HUES48 (cell line): Measurements from ENCODE around the gene FAM20B.

Experiments
- H3K27ac ChIP-seq: one replicate; pipeline ENCODE4 v1.7.0; 2013; ENCODE audit warnings: low read depth, low read length, inconsistent platforms
- H3K27me3 ChIP-seq: 2 replicates; pipeline ENCODE4 v1.6.1; 2013; ENCODE audit warnings: mild to moderate bottlenecking, low read length; ENCODE audit not compliant: control insufficient read depth, insufficient read depth
- H3K36me3 ChIP-seq: 2 replicates; pipeline ENCODE4 v1.6.1; 2013; ENCODE audit warnings: low read length; ENCODE audit not compliant: control insufficient read depth, insufficient read depth
- H3K4me1 ChIP-seq: 2 replicates; pipeline ENCODE4 v1.6.1; 2013; ENCODE audit warnings: mild to moderate bottlenecking, low read length; ENCODE audit not compliant: control insufficient read depth, insufficient read depth
- H3K4me3 ChIP-seq: 2 replicates; pipeline ENCODE4 v1.5.1; 2013; ENCODE audit warnings: mild to moderate bottlenecking, low read depth, low read length
- H3K9ac ChIP-seq: 2 replicates; pipeline ENCODE4 v1.6.1; 2013; ENCODE audit warnings: mild to moderate bottlenecking, low read depth, low read length, moderate library complexity
- H3K9me3 ChIP-seq: 2 replicates; pipeline ENCODE4 v1.6.1; 2013; ENCODE audit warnings: low read length; ENCODE audit not compliant: control insufficient read depth, insufficient read depth

The FAM20B gene

DNA sequence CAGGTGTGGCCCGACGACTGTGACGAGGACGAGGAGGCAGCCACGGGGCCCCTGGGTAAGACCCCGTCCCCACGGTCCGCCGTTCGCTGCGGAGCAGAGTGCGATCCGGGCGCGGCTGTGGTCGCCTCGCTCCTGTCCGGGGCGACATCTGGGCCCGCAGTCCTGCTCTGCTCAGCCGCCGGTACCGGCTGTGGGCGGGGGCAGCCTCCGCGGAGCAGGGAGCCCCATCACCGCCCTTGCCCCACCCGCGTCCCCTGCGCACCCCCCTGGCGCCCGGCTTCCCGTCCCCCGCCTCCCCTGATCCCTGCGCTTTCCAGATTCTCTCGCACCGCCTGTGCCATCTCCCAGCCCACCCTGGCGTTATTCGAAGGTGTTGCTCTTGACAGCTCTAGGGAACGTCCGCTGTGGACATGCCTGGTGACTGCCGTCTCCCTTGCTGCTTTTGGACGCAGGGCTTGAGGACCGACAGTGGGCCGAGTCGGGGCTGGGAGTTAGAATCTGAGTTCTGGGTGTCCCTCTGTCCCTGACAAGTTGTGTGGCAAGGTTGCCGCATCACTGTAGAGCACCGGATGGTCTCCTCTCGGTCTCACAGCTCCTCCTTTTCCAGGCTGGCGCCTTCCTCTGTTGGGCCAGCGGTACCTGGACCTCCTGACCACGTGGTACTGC is 56.8 kb downstream of the FAM20B start:
- peak overlapping the region; percentile 89 for H3K4me3 ChIP-seq
- no peaks in the 10 kb centered on the region for H3K9me3 ChIP-seq
- H3K4me1 ChIP-seq, result peaks cover 27% of the 10 kb centered on the region
- peak overlapping the region; percentile 74 for H3K27ac ChIP-seq
- peaks cover 3% of the 10 kb centered on the region; the same call in 1 of the 2 replicates for H3K27me3 ChIP-seq
- H3K36me3 ChIP-seq, result no peaks in the 10 kb centered on the region; the same call in 1 of the 2 replicates
- H3K9ac ChIP-seq, result peak overlapping the region; percentile 81

DNA sequence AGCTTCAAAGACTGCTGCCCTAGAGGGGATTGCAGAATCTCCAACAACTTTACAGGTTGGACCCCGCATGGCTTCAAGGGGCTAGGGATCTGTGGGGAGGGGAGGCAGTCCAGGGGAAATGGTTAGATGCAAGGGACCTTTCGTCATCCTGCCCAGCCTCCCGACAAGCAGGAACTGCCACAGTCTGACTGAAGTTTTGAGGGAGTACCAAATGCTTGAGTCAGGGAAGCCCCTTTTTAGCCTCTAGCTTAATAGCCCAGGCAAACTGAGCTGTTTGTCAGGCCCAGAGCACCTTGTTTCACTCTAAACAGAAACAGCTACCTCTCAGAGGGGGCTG is 57.3 kb downstream of the FAM20B start:
- Histone ChIP-seq H3K27ac (no peak overlapping the region), H3K9me3 (no peaks in the 10 kb centered on the region), H3K27me3 (peaks cover 3% of the 10 kb centered on the region; the same call in 1 of the 2 replicates), H3K4me3 (peak overlapping the region; percentile 89), H3K36me3 (no peaks in the 10 kb centered on the region; the same call in 1 of the 2 replicates), H3K9ac (0 out of 2 replicates have a peak overlapping the region, but pooled peaks have one; percentile 3), H3K4me1 (peaks cover 29% of the 10 kb centered on the region)

DNA sequence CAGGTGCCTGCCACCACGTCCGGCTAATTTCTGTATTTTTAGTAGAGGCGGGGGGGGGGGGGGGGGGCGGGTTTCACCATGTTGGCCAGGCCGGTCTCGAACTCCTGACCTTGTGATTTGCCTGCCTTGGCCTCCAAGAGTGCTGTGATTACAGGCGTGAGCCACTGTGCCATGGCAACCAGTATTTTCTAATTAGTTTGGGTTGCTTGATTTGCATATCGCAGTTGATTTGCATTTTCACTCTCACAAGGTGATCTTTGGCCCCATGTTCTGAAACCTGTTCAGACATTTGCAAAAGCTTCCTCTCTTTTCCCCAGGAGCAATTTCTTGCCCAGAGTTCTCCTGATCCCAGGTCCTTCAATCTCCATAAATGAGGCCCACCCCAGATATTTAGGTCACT is 57.8 kb downstream of the FAM20B start:
- H3K9ac ChIP-seq, result no peak overlapping the region
- H3K27me3 ChIP-seq, result peaks cover 3% of the 10 kb centered on the region; the same call in 1 of the 2 replicates
- no peaks in the 10 kb centered on the region; the same call in 1 of the 2 replicates for H3K36me3 ChIP-seq
- peaks cover 32% of the 10 kb centered on the region for H3K4me1 ChIP-seq
- H3K9me3 ChIP-seq, result no peaks in the 10 kb centered on the region
- no peak overlapping the region for H3K27ac ChIP-seq
- H3K4me3 ChIP-seq, result no peak overlapping the region

DNA sequence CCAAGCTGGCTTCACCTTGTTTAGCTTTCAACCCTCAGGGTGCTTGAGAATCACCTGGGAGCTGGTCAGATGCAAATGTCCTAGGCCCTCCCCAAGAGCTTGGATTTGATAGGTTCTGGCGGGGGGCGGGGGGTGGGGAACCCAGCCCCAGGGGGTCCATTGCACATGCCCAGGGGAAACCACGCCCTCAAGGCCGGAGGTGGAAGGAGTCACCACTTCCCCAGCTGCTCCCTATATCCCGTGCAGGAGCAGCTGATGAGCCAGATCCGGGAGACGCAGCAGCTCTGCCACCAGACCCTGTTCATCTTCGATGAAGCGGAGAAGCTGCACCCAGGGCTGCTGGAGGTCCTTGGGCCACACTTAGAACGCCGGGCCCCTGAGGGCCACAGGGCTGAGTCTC is 62.0 kb downstream of the FAM20B start:
- 0 out of 2 replicates have a peak, but pooled peaks cover 3% of the 10 kb centered on the region for H3K27me3 ChIP-seq
- no peaks in the 10 kb centered on the region for H3K9me3 ChIP-seq
- peak overlapping the region; percentile 81 for H3K27ac ChIP-seq
- H3K4me1 ChIP-seq, result peaks cover 28% of the 10 kb centered on the region
- peak overlapping the region; percentile 42; the same call in 1 of the 2 replicates for H3K9ac ChIP-seq
- H3K4me3 ChIP-seq, result peak overlapping the region; percentile 50
- H3K36me3 ChIP-seq, result peaks cover 21% of the 10 kb centered on the region

DNA sequence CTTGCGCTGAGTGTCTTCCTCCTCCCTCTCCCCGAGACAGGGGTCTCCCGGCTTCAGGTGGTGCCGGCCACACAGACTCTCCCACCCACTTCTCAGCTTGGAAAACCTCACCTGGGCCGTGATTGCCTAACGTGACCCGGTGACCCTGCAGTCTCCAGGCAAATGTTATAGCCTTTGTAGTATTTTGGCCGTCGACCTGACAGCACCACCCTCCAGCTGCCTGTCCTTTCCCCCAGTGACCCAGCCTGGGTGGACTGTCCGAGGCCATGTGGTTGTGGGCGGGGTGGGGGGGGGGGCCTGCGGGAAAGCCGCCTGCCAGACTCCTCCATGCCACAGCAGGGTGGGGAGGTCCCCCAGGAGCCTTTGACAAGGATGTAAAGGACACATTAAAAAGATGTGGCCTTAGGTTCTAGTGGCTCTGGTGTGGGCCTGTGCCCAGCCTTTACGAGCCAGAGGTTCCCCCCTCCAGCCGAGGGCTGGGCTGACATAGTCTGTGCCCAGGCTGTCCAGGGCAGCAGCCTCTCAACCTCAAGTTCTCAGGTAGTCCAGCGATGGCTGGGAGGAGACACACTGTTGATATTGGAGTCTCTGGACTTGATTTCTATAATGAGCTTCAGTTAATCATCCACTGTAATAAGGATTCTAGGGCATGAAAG is 64.3 kb downstream of the FAM20B start:
- Histone ChIP-seq H3K27me3 (no peaks in the 10 kb centered on the region), H3K36me3 (peaks cover 43% of the 10 kb centered on the region), H3K9ac (no peak overlapping the region), H3K4me3 (no peak overlapping the region), H3K27ac (no peak overlapping the region), H3K4me1 (peaks cover 19% of the 10 kb centered on the region), H3K9me3 (no peaks in the 10 kb centered on the region)

DNA sequence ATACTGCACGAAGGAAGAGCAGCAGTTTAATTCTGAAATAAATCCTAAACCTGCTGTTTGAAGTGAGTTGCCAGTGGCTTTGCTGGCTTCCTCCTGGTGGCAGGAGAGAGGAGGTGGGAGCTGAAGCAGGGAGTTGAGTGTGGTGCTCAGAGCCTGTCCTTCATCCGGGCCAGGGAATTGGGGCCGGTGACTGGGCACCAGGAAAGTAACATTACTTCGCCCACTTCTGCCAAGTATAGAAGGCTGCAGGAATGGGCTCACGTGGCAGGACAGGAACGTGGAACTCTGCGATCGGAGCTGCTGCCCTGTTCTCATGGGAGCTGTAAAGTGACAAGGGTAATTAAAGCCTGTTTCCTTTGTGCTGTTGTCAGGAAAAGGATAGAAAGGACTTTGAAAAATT is 64.8 kb downstream of the FAM20B start:
- Histone ChIP-seq H3K9me3 (no peaks in the 10 kb centered on the region), H3K27me3 (no peaks in the 10 kb centered on the region), H3K4me1 (peaks cover 19% of the 10 kb centered on the region), H3K4me3 (no peak overlapping the region), H3K9ac (no peak overlapping the region), H3K27ac (no peak overlapping the region), H3K36me3 (peaks cover 49% of the 10 kb centered on the region)

DNA sequence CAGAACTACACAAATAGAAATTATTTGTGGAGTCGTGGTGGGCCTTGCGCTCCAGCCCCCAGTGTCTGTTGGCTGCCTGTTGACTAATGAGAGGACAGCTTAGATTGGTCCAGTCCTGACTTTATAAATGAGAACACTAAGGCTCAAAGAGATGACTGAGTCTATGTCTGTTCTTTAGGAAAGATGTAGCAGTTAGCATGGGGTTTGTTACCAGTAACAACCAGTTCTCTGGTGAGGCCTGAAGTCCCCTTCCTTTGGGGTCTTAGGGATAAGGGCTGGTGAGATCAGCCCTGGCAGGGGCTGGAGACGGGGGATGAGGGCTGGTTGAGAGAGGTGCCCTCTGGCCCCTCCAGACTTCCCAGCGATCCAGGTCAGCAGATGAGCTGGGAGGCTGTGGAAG is 65.2 kb downstream of the FAM20B start:
- Histone ChIP-seq H3K27ac (no peak overlapping the region), H3K4me1 (peaks cover 19% of the 10 kb centered on the region), H3K9me3 (no peaks in the 10 kb centered on the region), H3K27me3 (no peaks in the 10 kb centered on the region), H3K4me3 (no peak overlapping the region), H3K9ac (no peak overlapping the region), H3K36me3 (peaks cover 53% of the 10 kb centered on the region)

DNA sequence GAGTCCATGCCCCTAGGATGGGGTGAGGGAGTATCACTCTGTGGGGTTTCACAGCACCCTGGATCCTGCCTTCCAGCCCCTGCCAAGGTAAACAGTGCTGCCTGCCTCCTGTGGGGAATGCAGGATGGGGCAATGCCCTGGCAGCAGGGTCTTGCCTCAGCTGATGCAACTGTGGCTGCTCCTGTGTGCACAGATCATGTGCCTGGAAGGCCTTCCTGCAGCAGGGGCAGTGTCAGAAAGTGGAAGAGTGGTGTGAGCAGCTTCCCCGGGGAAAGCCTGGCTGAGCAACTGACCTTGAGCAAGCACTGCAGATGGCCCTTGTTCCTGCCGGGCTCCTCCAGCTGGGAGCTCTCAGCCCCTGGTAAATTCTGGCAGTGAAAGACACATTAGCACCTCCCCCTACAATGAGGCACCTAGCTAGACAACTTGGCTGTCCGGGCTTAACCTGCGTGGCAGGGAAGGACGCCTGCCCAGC is 66.0 kb downstream of the FAM20B start:
- Histone ChIP-seq H3K4me3 (no peak overlapping the region), H3K36me3 (peaks cover 59% of the 10 kb centered on the region), H3K9ac (no peak overlapping the region)

DNA sequence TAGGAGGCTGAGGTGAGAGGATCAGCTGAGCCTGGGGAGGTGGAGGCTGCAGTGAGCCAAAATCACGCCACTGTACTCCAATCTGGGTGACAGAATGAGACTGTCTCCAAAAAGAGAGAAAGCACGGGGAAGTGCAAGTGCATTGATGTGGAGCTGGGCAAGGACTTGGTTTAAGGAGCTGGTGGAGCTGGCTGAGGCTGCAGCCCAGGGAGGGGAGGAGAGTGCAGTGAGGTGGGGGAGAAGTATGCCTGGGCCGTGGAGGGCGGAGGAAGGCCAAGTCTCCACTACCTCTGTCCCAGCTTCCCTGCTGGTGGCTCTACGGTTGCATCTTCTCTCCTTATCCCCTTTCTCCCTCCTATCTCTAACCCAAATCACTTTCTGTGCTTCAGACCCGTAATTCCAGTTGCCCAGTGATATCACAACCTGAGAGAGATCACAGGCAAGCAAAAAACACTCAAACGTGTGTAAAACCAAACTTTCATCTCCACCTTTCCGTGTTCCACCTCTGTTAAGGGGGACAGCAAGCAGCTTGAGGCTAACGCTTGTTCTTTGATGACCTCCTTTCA is 67.3 kb downstream of the FAM20B start:
- peaks cover 65% of the 10 kb centered on the region for H3K36me3 ChIP-seq

More for the DNA sequence above, 66.0 kb downstream of the FAM20B start:
- H3K9me3 ChIP-seq, result no peaks in the 10 kb centered on the region
- H3K27me3 ChIP-seq, result no peaks in the 10 kb centered on the region
- H3K4me1 ChIP-seq, result peaks cover 19% of the 10 kb centered on the region
- no peak overlapping the region for H3K27ac ChIP-seq

DNA sequence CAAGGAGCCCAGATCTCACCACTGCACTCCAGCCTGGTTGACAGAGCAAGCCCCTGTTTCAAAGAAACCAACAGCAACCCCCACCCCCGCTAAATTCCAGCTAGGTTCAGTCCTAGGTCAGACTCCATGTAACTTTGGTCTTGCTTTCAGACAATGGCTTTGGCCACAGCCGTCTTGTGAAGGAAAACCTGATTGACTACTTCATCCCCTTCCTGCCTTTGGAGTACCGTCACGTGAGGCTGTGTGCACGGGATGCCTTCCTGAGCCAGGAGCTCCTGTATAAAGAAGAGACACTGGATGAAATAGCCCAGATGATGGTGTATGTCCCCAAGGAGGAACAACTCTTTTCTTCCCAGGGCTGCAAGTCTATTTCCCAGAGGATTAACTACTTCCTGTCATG is 69.1 kb downstream of the FAM20B start:
- Histone ChIP-seq H3K27ac (no peak overlapping the region), H3K9me3 (no peaks in the 10 kb centered on the region), H3K4me1 (no peaks in the 10 kb centered on the region; the same call in 1 of the 2 replicates), H3K27me3 (no peaks in the 10 kb centered on the region), H3K36me3 (peaks cover 71% of the 10 kb centered on the region), H3K9ac (no peak overlapping the region), H3K4me3 (no peak overlapping the region)

More for the DNA sequence above, 67.3 kb downstream of the FAM20B start:
- Histone ChIP-seq H3K4me3 (no peak overlapping the region), H3K4me1 (peaks cover 10% of the 10 kb centered on the region), H3K27ac (no peak overlapping the region), H3K9ac (no peak overlapping the region), H3K9me3 (no peaks in the 10 kb centered on the region), H3K27me3 (no peaks in the 10 kb centered on the region)

DNA sequence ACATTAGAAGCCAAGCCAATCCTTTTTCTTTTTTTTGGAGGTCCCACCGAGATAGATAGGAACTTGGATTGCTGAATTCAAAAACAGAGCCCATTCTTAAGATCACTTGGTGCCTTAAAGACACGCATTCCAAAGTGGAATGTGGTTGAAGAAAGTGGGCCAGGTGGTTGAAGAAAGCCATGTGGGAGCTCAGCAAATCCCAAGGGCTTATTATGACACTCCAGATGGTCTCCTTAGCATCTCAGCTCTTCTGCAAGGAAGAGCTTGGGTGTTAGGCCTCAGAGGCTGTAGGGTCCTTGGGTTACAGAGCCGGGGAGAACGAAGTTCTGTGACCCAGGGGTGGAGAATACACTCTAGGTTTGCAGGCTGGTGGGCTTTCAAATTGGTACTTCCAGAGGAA is 69.7 kb downstream of the FAM20B start:
- H3K4me3 ChIP-seq, result no peak overlapping the region
- peaks cover 69% of the 10 kb centered on the region for H3K36me3 ChIP-seq
- H3K4me1 ChIP-seq, result no peaks in the 10 kb centered on the region; the same call in 1 of the 2 replicates
- no peaks in the 10 kb centered on the region for H3K27me3 ChIP-seq
- H3K9me3 ChIP-seq, result no peaks in the 10 kb centered on the region
- no peak overlapping the region for H3K9ac ChIP-seq
- no peak overlapping the region for H3K27ac ChIP-seq
